KOPT-K1 (cell line): ENCODE measurements around the gene NEURL1.

Experiments
- H3K27ac ChIP-seq: fragments of 200-600 bp; sonication (generic); 2 replicates; pipeline ENCODE4 v1.5.1; 2016; ENCODE audit warnings: antibody characterized with exemption, mild to moderate bottlenecking, low read depth, low read length; ENCODE audit not compliant: poor library complexity, severe bottlenecking
- H3K36me3 ChIP-seq: fragments of 200-600 bp; sonication (generic); 2 replicates; pipeline ENCODE4 v1.5.1; 2017; ENCODE audit warnings: antibody characterized with exemption, mild to moderate bottlenecking, low read length, moderate library complexity; ENCODE audit not compliant: insufficient read depth
- H3K9me3 ChIP-seq: fragments of 200-600 bp; sonication (generic); 2 replicates; pipeline ENCODE4 v1.5.1; 2017; ENCODE audit warnings: antibody characterized with exemption, low read length, mild to moderate bottlenecking; ENCODE audit not compliant: insufficient read depth, poor library complexity, severe bottlenecking

The NEURL1 gene, protein sequence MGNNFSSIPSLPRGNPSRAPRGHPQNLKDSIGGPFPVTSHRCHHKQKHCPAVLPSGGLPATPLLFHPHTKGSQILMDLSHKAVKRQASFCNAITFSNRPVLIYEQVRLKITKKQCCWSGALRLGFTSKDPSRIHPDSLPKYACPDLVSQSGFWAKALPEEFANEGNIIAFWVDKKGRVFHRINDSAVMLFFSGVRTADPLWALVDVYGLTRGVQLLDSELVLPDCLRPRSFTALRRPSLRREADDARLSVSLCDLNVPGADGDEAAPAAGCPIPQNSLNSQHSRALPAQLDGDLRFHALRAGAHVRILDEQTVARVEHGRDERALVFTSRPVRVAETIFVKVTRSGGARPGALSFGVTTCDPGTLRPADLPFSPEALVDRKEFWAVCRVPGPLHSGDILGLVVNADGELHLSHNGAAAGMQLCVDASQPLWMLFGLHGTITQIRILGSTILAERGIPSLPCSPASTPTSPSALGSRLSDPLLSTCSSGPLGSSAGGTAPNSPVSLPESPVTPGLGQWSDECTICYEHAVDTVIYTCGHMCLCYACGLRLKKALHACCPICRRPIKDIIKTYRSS

DNA sequence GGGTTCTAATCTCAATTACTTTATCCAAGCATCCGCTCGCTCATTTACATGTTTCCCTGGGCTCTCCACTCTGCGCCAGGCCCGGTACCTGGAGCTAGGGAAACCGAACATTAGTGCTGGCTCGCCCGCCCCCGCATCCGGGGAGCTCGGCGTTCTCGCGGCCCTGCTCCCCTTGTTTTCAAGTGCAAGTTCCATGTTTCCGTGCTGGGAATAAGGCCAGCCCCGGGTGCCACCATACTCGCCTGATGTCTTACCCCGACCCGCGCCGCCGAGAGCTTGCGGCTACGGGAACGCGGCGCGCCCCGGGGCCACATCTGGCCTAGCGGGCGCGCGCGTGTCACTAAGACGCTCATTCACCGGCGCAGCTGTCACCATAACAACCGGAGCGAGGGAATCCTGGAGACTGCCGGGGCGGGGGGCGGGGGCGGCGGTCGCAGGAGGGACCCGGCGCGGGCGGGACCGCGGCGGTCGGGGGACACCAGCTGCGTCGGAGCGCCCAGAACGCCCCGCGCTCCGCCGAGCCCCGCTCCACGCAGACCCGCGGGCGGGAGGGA lies at the start of gene NEURL1:
NEURL1 (plus strand) TSS at position 344 of the 554 bp plus-strand sequence. CDS start 683 bp downstream, outside the sequence.
- no peaks in the 10 kb centered on the region for H3K36me3 ChIP-seq
- no peaks in the 10 kb centered on the region for H3K9me3 ChIP-seq
- no peak within 1 kb of the TSS for H3K27ac ChIP-seq

DNA sequence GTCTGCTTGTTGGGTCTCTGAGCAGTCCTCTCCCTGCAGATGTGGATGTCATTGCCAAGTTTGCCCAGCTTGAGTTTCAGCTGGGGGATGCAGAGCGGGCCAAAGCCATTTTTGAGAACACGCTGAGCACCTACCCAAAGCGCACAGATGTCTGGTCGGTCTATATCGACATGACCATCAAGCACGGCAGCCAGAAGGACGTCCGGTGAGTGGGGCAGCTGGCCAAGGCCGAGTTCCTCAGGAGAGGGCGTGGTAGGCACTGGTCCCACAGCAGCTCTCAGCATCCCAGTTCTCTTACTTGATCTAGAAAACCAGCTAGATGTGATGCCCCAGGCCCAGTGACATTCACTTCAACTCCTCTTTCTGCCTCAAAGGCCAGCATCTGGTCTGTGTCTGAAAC lies 49.0 kb upstream of the NEURL1 start:
- no peaks in the 10 kb centered on the region for H3K9me3 ChIP-seq
- H3K27ac ChIP-seq: no peak overlapping the region
- H3K36me3 ChIP-seq: peaks cover 99% of the 10 kb centered on the region

DNA sequence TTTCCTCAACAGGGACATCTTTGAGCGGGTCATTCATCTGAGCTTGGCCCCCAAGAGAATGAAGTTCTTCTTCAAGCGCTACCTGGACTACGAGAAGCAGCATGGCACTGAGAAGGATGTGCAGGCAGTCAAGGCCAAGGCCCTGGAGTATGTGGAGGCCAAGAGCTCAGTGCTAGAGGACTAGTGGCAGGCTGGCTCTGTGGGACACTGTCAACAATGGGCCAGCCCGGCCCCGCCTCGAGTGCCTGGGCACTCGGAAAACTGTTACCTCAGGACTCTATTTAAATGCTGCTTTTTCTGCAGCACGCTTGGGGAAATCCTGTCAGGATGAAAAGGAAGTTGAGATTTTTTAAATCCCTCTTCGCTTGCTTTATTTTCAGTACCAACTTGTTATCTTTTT lies 48.1 kb upstream of the NEURL1 start:
- H3K27ac ChIP-seq: no peak overlapping the region
- no peaks in the 10 kb centered on the region for H3K9me3 ChIP-seq
- H3K36me3 ChIP-seq: peaks cover 99% of the 10 kb centered on the region

DNA sequence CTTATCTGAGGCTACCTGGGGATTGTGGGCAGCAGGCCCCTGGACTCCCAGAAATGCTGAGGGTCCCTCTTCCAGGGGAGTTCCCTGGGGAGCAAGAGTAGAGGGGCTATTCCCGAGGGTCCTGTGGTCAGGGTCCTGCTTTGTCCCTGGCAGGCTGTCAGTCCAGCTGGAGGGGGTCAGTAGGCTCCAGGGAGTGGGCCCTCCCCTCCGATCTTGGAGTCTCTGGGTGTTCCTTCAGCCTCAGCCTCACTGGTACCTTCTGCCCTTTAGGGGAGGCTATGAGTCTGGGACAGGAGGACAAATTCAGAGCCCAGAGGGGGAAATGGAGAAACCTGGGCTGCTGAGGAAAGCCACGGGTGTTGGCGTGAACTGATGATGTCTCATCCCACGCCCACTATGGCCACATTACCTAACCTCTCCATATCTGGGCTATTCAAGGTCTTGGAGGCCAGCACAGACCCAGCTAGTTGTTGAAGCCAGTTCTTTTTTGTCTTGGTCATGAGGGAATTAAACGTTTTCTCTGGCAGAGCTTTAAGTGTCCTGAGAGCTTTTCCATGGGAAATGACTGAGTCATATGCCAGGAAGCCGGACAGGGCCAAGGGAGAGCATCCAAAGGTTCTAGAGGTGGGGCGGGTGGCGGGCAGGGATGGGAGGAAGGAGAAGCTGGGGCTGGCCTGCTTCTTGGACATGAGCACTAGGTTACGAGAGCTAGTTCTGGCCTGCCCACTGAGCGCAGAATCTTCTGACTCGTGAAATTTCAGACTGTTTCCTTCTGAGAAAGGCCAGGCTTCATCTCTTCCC lies 47.5 kb upstream of the NEURL1 start:
- Histone ChIP-seq H3K36me3 (peaks cover 94% of the 10 kb centered on the region), H3K9me3 (no peaks in the 10 kb centered on the region), H3K27ac (no peak overlapping the region)

DNA sequence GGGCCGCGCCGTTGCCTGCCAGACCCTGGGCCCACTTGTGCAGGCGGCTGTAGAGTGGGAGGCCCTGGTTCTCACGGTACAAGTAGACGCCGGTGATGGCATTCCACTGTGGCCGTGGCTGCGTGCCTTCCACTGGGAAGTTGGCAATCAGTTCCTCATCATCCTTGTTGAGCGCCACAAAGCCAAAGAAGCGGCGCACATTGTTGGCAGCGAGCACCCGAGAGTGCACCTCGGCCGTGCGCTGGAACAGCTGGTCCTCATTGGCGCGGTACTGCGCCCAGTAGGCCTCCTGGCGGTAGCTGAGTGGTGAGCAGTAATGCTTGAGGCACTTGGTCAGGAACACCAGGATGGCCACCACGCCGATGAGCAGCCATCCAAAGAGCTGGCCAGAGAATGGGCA lies 46.3 kb upstream of the NEURL1 start:
- Histone ChIP-seq H3K36me3 (peaks cover 82% of the 10 kb centered on the region), H3K9me3 (no peaks in the 10 kb centered on the region), H3K27ac (no peak overlapping the region)

DNA sequence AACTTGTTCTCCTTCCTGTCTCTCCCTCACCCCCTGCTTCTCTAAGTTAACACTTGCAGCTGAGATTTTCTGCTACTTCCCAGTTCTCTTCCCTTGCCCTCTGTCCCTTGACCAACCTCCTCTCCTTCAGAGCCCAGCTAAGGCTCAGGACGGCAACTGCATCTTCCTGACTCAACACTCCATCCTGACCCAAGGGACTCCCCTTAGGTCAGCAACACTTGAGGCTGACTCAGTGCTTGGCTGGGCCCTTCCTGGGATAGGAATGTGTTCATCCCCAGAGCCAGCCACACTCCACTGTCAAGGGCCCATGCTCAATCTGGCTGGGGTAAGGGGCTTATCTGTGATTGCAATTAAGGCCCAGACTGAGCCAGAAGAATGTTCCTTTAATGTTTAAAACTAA lies 44.8 kb upstream of the NEURL1 start:
- Histone ChIP-seq H3K27ac (no peak overlapping the region), H3K9me3 (no peaks in the 10 kb centered on the region), H3K36me3 (peaks cover 66% of the 10 kb centered on the region)

DNA sequence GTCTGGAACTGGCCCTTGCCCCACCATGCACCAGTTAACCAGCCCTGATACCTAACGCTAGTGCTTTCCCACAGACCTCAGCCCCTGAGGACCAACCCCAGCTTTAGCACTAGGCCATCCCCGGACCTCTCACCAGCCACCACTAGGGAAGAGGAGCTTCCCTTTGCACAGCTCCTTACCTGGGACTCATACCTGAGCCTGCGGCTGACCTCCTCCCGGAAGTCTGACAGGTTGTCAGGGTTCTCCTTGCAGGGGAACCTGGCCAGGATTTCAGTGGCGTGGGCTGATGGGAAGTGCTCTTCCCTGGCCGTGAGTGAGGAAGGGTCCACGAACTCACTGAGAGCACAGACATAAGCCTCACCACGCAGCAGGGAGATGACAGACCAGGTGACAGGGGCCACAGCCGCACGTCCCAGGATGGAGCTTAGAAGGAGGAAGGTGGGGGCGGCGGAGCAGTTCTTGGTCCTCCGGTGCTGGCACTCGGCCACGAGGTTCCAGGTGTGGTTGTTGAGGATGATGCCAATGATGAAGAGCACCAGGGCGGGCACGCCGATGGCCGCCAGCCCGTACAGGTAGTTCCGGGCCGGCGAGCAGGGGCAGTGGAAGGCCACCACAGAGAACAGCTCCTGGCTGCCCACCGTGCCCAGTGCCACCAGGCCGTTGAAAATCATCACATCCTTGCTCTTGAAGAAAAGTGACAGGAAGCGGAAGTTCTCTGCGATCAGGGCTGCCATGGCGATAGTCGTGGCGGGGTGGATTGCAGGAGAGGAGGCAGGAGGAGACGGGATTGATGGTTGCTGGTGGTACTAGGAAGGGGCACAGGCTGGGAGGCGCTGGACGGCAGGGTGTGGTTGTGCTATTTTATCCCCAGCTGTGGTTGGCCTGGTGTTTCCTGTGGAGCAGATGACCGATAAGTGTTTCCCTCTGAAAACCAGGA lies 44.0 kb upstream of the NEURL1 start:
- Histone ChIP-seq H3K9me3 (no peaks in the 10 kb centered on the region), H3K27ac (no peak overlapping the region), H3K36me3 (peaks cover 59% of the 10 kb centered on the region)

DNA sequence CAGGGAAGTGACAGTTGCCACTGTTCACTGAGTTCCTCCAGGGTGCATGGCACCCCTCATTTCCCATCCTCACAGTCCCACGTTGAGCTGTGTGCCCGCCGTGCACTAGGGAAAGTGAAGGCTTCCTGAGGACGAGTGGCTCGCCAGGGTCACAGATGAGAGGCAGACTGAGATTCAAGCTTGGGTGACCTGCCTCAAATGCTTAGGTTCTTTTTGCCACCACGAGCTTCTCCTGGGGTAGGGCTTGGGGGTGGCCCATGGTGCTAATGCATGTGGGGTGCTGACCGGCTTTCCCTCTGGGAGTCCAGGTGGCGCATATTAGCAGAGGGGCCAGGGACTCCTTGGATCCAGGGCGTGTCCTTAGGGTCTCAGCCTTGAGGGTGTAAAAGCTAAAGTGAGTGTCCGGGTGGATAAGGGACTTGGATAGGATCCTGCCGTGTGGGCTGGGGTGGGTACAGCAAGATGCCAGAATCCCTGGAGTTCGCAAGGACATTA lies 43.3 kb upstream of the NEURL1 start:
- H3K9me3 ChIP-seq: no peaks in the 10 kb centered on the region
- peaks cover 51% of the 10 kb centered on the region for H3K36me3 ChIP-seq
- peak overlapping the region; percentile 73 for H3K27ac ChIP-seq

DNA sequence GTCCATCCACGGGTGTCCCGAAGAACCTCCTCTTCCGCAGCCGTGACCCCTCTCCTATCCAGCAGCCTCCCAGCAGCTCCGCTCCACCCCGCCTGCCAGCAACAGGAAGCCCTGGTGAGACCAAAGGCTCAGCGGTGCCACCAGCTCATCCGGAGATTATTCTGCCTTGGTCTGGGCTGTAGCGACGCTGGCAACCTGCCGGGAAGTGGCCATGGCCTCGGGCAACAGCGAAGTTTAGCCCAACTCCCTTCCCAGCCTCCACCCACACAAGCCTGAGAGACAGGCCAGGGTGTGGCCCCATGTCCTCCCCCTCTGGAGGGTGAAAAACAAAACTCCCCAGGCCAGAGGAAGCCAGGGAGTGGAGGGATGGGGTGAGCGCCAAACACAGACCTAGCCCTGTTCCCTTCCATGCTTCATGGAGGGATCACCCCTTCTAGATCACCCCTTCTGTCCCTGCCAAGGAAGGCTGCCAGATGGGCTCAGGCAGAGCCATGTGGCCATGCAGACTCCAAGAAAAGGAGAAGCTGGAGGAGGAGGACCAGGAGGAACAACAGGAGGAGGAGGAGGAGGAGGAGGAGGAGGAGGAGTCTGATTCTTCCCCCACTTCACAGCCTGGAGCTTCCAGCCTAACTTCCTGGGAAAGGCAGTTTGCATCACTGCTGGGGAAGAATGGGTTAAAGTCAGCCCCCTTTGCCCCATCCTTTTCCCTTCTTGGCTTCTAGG lies 42.3 kb upstream of the NEURL1 start:
- peak overlapping the region; percentile 73 for H3K27ac ChIP-seq
- no peaks in the 10 kb centered on the region for H3K9me3 ChIP-seq

DNA sequence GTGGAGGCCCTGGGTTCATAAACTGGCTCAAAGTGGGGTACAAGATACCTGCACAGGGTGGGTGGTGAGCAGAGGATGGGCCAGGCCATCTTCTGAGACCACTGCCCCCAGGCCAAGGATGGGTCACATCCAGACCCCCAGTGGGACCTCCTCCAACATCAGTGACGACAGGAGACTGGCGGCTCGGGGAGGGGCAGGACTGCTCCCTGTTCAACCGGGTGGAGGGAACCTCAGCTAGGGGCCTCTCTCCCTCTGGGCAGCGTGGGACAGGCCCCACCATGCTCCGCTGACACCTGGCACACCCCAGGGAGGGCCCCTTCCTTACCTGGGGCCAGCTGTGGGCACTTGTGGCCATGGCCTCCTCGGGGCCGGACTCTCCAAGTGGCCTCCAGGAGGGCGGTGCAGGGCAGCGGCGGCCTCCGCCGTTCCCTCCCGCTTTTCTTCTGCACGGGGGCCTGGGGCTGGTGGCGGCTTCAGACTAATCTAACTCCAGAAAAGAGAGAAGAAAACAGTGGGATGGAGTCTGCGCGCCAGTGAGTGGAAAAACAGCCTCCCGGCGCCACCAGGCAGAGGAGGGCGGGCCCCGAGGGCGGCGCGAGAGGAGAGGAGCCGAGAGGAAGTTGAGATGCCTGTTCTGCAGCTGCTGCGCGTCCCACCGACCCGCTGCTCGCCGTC lies 41.5 kb upstream of the NEURL1 start, which contains the start of gene CALHM2:
CALHM2 (minus strand) TSS at position 540 of the 675 bp plus-strand sequence. CDS start 2,429 bp downstream, outside the sequence.
- peak within 1 kb of the TSS; percentile 73 for H3K27ac ChIP-seq
- H3K36me3 ChIP-seq: peaks cover 34% of the 10 kb centered on the region
- H3K9me3 ChIP-seq: no peaks in the 10 kb centered on the region

More for the DNA sequence above, 42.3 kb upstream of the NEURL1 start:
- peaks cover 41% of the 10 kb centered on the region for H3K36me3 ChIP-seq

DNA sequence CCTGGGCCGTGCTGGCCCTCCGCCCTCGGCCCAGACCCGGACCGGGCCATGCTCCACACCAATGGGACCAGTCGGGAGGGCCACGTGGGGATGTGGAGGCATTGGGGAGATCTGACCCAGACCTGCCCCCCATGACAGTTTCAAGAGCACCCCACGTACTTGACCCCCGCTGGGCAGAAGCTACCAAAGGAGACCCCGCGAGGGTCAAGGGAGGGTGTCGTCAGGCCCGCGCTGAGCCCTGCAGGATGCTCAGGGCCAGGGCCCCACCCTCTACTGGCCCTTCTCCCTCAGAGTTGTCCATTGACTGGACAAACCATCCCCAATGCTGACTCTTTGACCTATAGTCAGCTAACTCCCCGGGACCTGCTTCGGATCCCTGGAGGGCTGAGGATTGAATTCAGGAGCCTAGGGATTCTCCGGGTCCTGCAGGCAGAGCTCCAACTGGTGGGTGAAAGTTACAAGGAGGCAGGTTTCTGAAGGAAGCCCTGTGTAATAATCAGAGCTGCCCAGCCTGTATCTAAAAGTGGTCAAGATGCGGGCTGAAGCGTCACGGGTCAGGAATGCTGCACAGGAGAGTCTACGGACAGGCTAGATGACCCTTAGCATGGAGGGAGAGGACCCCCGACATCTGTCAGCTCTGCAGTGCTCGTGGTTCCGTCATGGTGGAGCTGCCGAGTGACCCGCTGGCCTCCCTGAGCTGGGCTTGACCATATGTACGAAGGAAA lies 40.8 kb upstream of the NEURL1 start:
- peaks cover 27% of the 10 kb centered on the region for H3K36me3 ChIP-seq
- peak overlapping the region; percentile 73 for H3K27ac ChIP-seq
- no peaks in the 10 kb centered on the region for H3K9me3 ChIP-seq

DNA sequence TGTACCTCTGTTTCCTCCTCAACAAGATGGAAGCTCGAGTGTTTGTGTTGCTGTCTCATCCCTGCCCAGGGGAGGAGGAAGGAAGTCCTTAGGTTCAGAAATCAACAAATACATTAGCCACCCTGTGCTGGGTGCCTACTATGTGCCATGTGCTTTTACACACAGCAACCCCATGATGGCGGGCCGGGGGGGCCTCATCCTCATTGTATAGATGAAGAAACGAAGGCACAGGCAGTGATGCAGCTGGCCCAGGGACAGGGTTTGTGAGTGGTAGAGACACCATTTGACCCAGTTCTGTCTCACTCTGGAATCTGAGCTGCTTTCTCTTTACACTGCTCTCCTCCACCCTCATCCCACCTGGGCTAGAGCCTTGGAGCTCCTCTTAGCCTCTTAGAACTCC lies 39.5 kb upstream of the NEURL1 start:
- peaks cover 14% of the 10 kb centered on the region for H3K36me3 ChIP-seq
- H3K27ac ChIP-seq: no peak overlapping the region
- H3K9me3 ChIP-seq: no peaks in the 10 kb centered on the region
